ENCODE data around the gene ASIC4.

DNA sequence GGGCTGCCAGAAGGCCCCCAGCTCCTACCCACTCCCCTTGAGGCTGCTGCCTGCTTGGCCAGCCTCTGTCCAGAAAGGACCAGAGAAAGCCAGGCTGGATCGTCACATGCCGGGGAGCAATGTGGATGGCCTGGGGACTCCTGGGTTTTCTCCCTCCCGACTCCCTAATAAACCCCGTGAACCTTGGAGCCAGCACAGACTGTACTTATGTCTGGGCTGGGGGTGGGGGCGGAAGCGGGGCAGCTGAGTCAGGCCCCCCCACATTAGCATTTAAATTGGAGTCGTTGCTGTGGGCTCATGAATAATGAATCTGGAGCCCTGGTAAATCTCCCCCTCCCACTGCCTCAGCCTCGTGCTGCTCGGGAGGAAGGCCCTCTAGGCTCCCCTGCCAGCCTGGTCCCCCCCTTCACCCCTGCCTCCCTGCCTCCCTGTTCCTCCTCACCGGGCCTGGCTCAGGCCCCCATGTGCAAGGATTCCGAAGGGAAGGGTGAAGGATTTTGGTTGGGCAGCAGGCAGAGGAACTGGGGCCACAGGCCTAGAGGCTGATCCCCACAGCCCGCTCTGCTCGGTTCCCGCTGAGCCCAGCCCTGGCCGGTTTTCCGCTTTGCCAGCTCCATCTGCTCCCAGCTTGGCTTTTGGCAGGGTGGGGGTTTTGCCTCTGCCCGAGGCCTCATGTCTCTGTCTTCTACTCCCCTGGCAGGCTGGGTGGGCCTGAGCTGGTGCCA lies 7.3 kb upstream of the ASIC4 start:
- TF ChIP-seq, protein P1, sequence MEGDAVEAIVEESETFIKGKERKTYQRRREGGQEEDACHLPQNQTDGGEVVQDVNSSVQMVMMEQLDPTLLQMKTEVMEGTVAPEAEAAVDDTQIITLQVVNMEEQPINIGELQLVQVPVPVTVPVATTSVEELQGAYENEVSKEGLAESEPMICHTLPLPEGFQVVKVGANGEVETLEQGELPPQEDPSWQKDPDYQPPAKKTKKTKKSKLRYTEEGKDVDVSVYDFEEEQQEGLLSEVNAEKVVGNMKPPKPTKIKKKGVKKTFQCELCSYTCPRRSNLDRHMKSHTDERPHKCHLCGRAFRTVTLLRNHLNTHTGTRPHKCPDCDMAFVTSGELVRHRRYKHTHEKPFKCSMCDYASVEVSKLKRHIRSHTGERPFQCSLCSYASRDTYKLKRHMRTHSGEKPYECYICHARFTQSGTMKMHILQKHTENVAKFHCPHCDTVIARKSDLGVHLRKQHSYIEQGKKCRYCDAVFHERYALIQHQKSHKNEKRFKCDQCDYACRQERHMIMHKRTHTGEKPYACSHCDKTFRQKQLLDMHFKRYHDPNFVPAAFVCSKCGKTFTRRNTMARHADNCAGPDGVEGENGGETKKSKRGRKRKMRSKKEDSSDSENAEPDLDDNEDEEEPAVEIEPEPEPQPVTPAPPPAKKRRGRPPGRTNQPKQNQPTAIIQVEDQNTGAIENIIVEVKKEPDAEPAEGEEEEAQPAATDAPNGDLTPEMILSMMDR (IDR thresholded peaks at IDR 0.05), result no peak
- no peak for TF ChIP-seq POLR2A (IDR thresholded peaks at IDR 0.05)
